HepG2 (cell line): ENCODE measurements around the gene TRAK1. TPM values are rescaled to one million over a fixed set of nuclear protein-coding genes. Genes with fewer than 3 reads are reported as not detected.

Experiments
- ATAC-seq: fragments of 200-7000 bp; cut with Tn5 transposase; 3 replicates; pipeline ENCODE4 v1.9.1; 2020; ENCODE audit warnings: mild to moderate bottlenecking, moderate library complexity
- BruUV-seq: library from RNA; stranded (reverse); fragments of 400-500 nt; replicated peaks from 2 replicates; lab custom pipeline; 2021; lab: Mats Ljungman, UMichigan
- CTCF ChIA-PET: fragments of 300-600 bp; formaldehyde crosslinking; extraction: SDS; loops from one replicate; lab custom pipeline; 2021; ENCODE audit warnings: low total read pairs, inconsistent platforms, low intra/inter-chr PET ratio; lab: Yijun Ruan, JAX
- POLR2A ChIA-PET: fragments of 350-600 bp; sonication (Branson Sonifier 250); formaldehyde crosslinking; loops from one replicate; lab custom pipeline; 2020; ENCODE audit warnings: antibody characterized with exemption, inconsistent platforms; lab: Yijun Ruan, JAX
- DNase-seq: peaks from one replicate; pipeline ENCODE4 v3.0.0-alpha.2; 2015; ENCODE audit warnings: low spot score
- FAIRE-seq: peaks from 3 replicates; lab custom pipeline; 2011; peaks lifted over from hg19 to GRCh38; lab: Jason Lieb, UNC
- H2AFZ ChIP-seq: one replicate; pipeline ENCODE4 v1.6.1; 2011; ENCODE audit warnings: low read length, inconsistent platforms
- H3K27ac ChIP-seq: fragments of 300-600 bp; 3 replicates; pipeline ENCODE4 v1.8.0; 2011; ENCODE audit warnings: mixed run types, mild to moderate bottlenecking, mixed read lengths, low read length, inconsistent platforms; ENCODE audit not compliant: insufficient read depth; ENCODE audit errors: extremely low read length
- H3K27me3 ChIP-seq, 2 experiments: fragments of 200-600 bp in 1 of 2; 2 replicates in 1 of 2; 3 replicates in 1 of 2; pipeline versions ENCODE4 v1.6.0 to v1.8.0; 2011; ENCODE audit warnings: low read length in 2 of 2, mild to moderate bottlenecking in 2 of 2, moderate library complexity in 2 of 2, inconsistent platforms in 1 of 2; ENCODE audit not compliant: insufficient read depth in 2 of 2, control insufficient read depth in 1 of 2
- H3K36me3 ChIP-seq, 2 experiments: fragments of 200-600 bp in 1 of 2; replicated peaks in 1 of 2; 2 replicates in 1 of 2; 3 replicates in 1 of 2; pipeline versions ENCODE4 v1.5.1 to v1.8.0; 2011; ENCODE audit warnings: low read length in 2 of 2, inconsistent platforms in 1 of 2; ENCODE audit not compliant: insufficient read depth in 2 of 2, control insufficient read depth in 1 of 2
- H3K4me1 ChIP-seq: 2 replicates; pipeline ENCODE4 v1.5.1; 2012; ENCODE audit warnings: low read length, inconsistent platforms; ENCODE audit not compliant: insufficient read depth
- H3K4me2 ChIP-seq: 2 replicates; pipeline ENCODE4 v1.6.0; 2011; ENCODE audit warnings: low read depth, low read length, inconsistent platforms
- H3K4me3 ChIP-seq, 3 experiments: fragments of 200-600 bp in 1 of 3; sonication (generic), shearing (Covaris generic) in 1 of 3; replicated peaks in 1 of 3; 2 replicates each; pipeline ENCODE4 v1.5.1; 2011 to 2016; ENCODE audit warnings: low read length in 3 of 3, inconsistent platforms in 2 of 3, low read depth in 2 of 3, mild to moderate bottlenecking in 2 of 3, control low read depth in 1 of 3, mixed read lengths in 1 of 3; ENCODE audit not compliant: insufficient read depth in 1 of 3
- H3K79me2 ChIP-seq: one replicate; pipeline ENCODE4 v1.6.1; 2011; ENCODE audit warnings: low read length, inconsistent platforms; ENCODE audit not compliant: insufficient read depth
- H3K9ac ChIP-seq: 2 replicates; pipeline ENCODE4 v1.6.0; 2011; ENCODE audit warnings: mild to moderate bottlenecking, low read depth, low read length, inconsistent platforms; ENCODE audit not compliant: insufficient read depth
- H3K9me3 ChIP-seq: 2 replicates; pipeline ENCODE4 v1.5.1; 2012; ENCODE audit warnings: mild to moderate bottlenecking, low read length
- H4K20me1 ChIP-seq: 2 replicates; pipeline ENCODE4 v1.6.0; 2011; ENCODE audit warnings: inconsistent platforms, mild to moderate bottlenecking, low read length, moderate library complexity; ENCODE audit not compliant: insufficient read depth
- AHR ChIP-seq: IDR thresholded peaks from 2 replicates; pipeline ENCODE4 v1.6.1; 2018; ENCODE audit warnings: missing genetic modification reagents, missing compliant biosample characterization
- CEBPB ChIP-seq: IDR thresholded peaks from 2 replicates; pipeline ENCODE4 v1.6.1; 2011; ENCODE audit warnings: low read depth, low read length, improper control_type of control experiment, borderline replicate concordance
- DMTF1 ChIP-seq: sonication (generic); formaldehyde crosslinking; IDR thresholded peaks from 2 replicates; pipeline ENCODE4 v1.4.0; 2020; ENCODE audit warnings: mild to moderate bottlenecking, missing genetic modification reagents
- ELF3 ChIP-seq: IDR thresholded peaks from 2 replicates; pipeline ENCODE4 v1.6.1; 2016; ENCODE audit warnings: missing genetic modification reagents, missing compliant biosample characterization
- KLF16 ChIP-seq, 2 experiments: sonication (generic) in 1 of 2; formaldehyde crosslinking in 1 of 2; IDR thresholded peaks; 2 replicates each; pipeline versions ENCODE4 v1.6.1 to v1.8.0; 2016 to 2023; ENCODE audit warnings: missing genetic modification reagents in 2 of 2, missing compliant biosample characterization in 1 of 2
- WGBS: methylation state at CpG from one replicate; pipeline ENCODE4 v1.1.6; 2017; ENCODE audit warnings: low lambda C conversion rate; 5-methylcytosine and 5-hydroxymethylcytosine counted together
- in situ Hi-C: cut with HindIII; loops from 2 replicates; pipeline ENCODE4 v1.10.0; 2017; ENCODE audit warnings: low pct_unique_long_range_greater_than_20kb; ENCODE audit not compliant: extremely low pct_ligation_motif_present
- intact Hi-C: fragments of 100-400 bp; cut with micrococcal nuclease; formaldehyde crosslinking; loops from one replicate; pipeline ENCODE4 v1.10.0; 2022; ENCODE audit not compliant: unreplicated experiment
- polyA plus RNA-seq, 8 experiments: library from polyadenylated mRNA; depleted of rRNA in 3 of 8; stranded (reverse) in 7 of 8; unstranded in 1 of 8; fragments of >200 nt; fragmentation: Illumina TruSeq in 4 of 8; extraction: Trizol in 4 of 8; gene quantifications; 2 replicates each; pipeline versions ENCODE4 v1.2.1 to v1.2.3, GENCODE V29; 2011 to 2016; ENCODE audit warnings: low read depth in 4 of 8, missing spikeins in 1 of 8, mixed read lengths in 1 of 8; ENCODE audit not compliant: insufficient read depth in 1 of 8
- total RNA-seq, 5 experiments: library from RNA; depleted of rRNA; stranded (reverse); fragments of >200 nt; fragmentation: Illumina TruSeq; extraction: Trizol; gene quantifications; 2 replicates each; pipeline ENCODE4 v1.2.3, GENCODE V29; 2016; ENCODE audit warnings: low read depth in 1 of 5

TRAK1 gene
- total and polyA plus RNA-seq, 2 of the 13 experiments (the other 11 are each of a cell fraction or from before 2014, with no cell fraction given): 20.5 to 46.6 TPM

GRCh38 chr3:42088803-42089530, 2.2 kb upstream of the TRAK1 start:
- DNase-seq (no peak), ATAC-seq (no peak), FAIRE-seq (no peak)
- H3K27me3 ChIP-seq: no peaks in the 10 kb centered on the region
- H3K4me3 ChIP-seq: no peak overlapping the region
- POLR2A ChIA-PET: no interaction called here
- H3K79me2 ChIP-seq: peaks cover 3% of the 10 kb centered on the region
- in situ Hi-C loops (no loop called here), intact Hi-C loops (no loop called here)
- 91% methylated on average over 11 of the region's 11 CpGs for WGBS
- H3K9me3 ChIP-seq: peaks cover 6% of the 10 kb centered on the region; the same call in 1 of the 2 replicates
- no peak overlapping the region for H3K27ac ChIP-seq
- H4K20me1 ChIP-seq: 0 out of 2 replicates have a peak, but pooled peaks cover 5% of the 10 kb centered on the region
- BruUV-seq: no TSS peak
- H3K9ac ChIP-seq: no peak overlapping the region
- H3K4me2 ChIP-seq: no peak overlapping the region
- no peaks in the 10 kb centered on the region for H3K4me1 ChIP-seq
- peaks cover 23 to 49% of the 10 kb centered on the region in 2 experiments; a peak in 4 of 5 replicates for H3K36me3 ChIP-seq
- CTCF ChIA-PET: no interaction called here
- TF ChIP-seq KLF16 (CRISPR knock-in tag; IDR thresholded peaks at IDR 0.05) (no peak), CEBPB (no peak), AHR (CRISPR knock-in tag) (no peak), ELF3 (CRISPR knock-in tag) (no peak), DMTF1 (no peak)
- H2AFZ ChIP-seq: no peak overlapping the region
